ENCODE measurements around the gene TPRX2. TPM values are rescaled to one million over a fixed set of nuclear protein-coding genes. Genes with fewer than 3 reads are reported as not detected.

TPRX2 gene
- polyA plus RNA-seq, 2 of the 4 experiments (the other 2 are of a cell fraction), result not detected

GRCh38 chr19:47819858-47820257, 39.2 kb upstream of the TPRX2 start:
- Histone ChIP-seq H3K4me2 (no peak overlapping the region), H3K9me3 (no peaks in the 10 kb centered on the region), H3K4me3 (no peak overlapping the region), H3K27ac (no peak overlapping the region), H3K4me1 (no peaks in the 10 kb centered on the region)
- 40% methylated on average over 10 of the region's 10 CpGs for WGBS (ENCODE audit: missing lambda C conversion rate)
- TF ChIP-seq CEBPB (IDR thresholded peaks at IDR 0.05) (no peak), NFE2L2 (conservative IDR thresholded peaks at IDR 0.05; ENCODE audit: low read length) (no peak), REST (IDR thresholded peaks at IDR 0.05) (no peak), MAZ (IDR thresholded peaks at IDR 0.05; ENCODE audit: borderline replicate concordance, low read depth, low read length) (no peak), EHMT2 (IDR thresholded peaks at IDR 0.05; ENCODE audit: low read depth) (no peak), NR3C1 (IDR thresholded peaks at IDR 0.05) (no peak), ZSCAN20 (CRISPR knock-in tag; IDR thresholded peaks at IDR 0.05) (no peak), KDM1A (IDR thresholded peaks at IDR 0.05; ENCODE audit: low read depth) (no peak), ZFP36 (IDR thresholded peaks at IDR 0.05; ENCODE audit: borderline replicate concordance, partially characterized antibody) (no peak), FOSB (CRISPR knock-in tag; IDR thresholded peaks at IDR 0.05) (no peak), RNF2 (IDR thresholded peaks at IDR 0.05; ENCODE audit: borderline replicate concordance, low read depth) (no peak), PBX3 (IDR thresholded peaks at IDR 0.05) (no peak), PHF8 (IDR thresholded peaks at IDR 0.05; ENCODE audit: borderline replicate concordance, low read depth) (no peak), TP53 (CRISPR knock-in tag; IDR thresholded peaks at IDR 0.05) (no peak), TFCP2L1 (CRISPR knock-in tag; IDR thresholded peaks at IDR 0.05) (no peak), SREBF2 (IDR thresholded peaks at IDR 0.05) (no peak), CBX8 (IDR thresholded peaks at IDR 0.05) (no peak)
- TF ChIP-seq, protein P1, sequence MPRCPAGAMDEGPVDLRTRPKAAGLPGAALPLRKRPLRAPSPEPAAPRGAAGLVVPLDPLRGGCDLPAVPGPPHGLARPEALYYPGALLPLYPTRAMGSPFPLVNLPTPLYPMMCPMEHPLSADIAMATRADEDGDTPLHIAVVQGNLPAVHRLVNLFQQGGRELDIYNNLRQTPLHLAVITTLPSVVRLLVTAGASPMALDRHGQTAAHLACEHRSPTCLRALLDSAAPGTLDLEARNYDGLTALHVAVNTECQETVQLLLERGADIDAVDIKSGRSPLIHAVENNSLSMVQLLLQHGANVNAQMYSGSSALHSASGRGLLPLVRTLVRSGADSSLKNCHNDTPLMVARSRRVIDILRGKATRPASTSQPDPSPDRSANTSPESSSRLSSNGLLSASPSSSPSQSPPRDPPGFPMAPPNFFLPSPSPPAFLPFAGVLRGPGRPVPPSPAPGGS (IDR thresholded peaks at IDR 0.05), result no peak
- CTCF ChIA-PET, result interaction anchor here (0.8 to 1.9 kb wide), 6 partner anchors 9 to 138 kb away, joined by 3 to 8 read pairs (median 4); no protein-coding TSS in a partner anchor
- FAIRE-seq (no peak), ATAC-seq (0 out of 6 replicates have a peak, but pooled peaks of 1 of the 2 experiments have one; percentile 6), DNase-seq (ENCODE audit: low read depth in 1 of 2, low spot score in 1 of 2) (no peak)
- POLR2A ChIA-PET, result no interaction called here

- no peak for FAIRE-seq
- CTCF ChIA-PET, result interaction anchor here (0.8 to 1.9 kb wide), 8 partner anchors 8 to 139 kb away, joined by 3 to 8 read pairs (median 4); no protein-coding TSS in a partner anchor
- Histone ChIP-seq H3K4me3 (no peak overlapping the region), H3K4me1 (no peaks in the 10 kb centered on the region), H3K4me2 (no peak overlapping the region), H3K27ac (no peak overlapping the region), H3K9me3 (no peaks in the 10 kb centered on the region)
- no peak for DNase-seq (ENCODE audit: low read depth in 1 of 2, low spot score in 1 of 2)
- ATAC-seq, result no peak; a peak in 1 of 6 replicates
- 76% methylated on average over 2 of the region's 2 CpGs for WGBS (ENCODE audit: missing lambda C conversion rate)
- POLR2A ChIA-PET, result no interaction called here
- TF ChIP-seq CBX2 (IDR thresholded peaks at IDR 0.05; ENCODE audit: borderline replicate concordance, low read depth), result no peak
- no peak for TF ChIP-seq FOSL2 (IDR thresholded peaks at IDR 0.05)
- no peak for TF ChIP-seq FOSL2 (CRISPR knock-in tag; IDR thresholded peaks at IDR 0.05)
- TF ChIP-seq CHD2 (IDR thresholded peaks at IDR 0.05; ENCODE audit: low read length, partially characterized antibody), result no peak
- no peak for TF ChIP-seq POLR2AphosphoS2 (conservative IDR thresholded peaks at IDR 0.05; ENCODE audit: low read length)
- TF ChIP-seq, protein P2, sequence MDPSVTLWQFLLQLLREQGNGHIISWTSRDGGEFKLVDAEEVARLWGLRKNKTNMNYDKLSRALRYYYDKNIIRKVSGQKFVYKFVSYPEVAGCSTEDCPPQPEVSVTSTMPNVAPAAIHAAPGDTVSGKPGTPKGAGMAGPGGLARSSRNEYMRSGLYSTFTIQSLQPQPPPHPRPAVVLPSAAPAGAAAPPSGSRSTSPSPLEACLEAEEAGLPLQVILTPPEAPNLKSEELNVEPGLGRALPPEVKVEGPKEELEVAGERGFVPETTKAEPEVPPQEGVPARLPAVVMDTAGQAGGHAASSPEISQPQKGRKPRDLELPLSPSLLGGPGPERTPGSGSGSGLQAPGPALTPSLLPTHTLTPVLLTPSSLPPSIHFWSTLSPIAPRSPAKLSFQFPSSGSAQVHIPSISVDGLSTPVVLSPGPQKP (IDR thresholded peaks at IDR 0.05; ENCODE audit: low read depth, low read length), result no peak
- TF ChIP-seq SMC3 (IDR thresholded peaks at IDR 0.05), result no peak
- TF ChIP-seq ZSCAN20 (CRISPR knock-in tag; IDR thresholded peaks at IDR 0.05), result no peak
- no peak for TF ChIP-seq PHF8 (IDR thresholded peaks at IDR 0.05; ENCODE audit: borderline replicate concordance, low read depth)
- TF ChIP-seq, protein P3, sequence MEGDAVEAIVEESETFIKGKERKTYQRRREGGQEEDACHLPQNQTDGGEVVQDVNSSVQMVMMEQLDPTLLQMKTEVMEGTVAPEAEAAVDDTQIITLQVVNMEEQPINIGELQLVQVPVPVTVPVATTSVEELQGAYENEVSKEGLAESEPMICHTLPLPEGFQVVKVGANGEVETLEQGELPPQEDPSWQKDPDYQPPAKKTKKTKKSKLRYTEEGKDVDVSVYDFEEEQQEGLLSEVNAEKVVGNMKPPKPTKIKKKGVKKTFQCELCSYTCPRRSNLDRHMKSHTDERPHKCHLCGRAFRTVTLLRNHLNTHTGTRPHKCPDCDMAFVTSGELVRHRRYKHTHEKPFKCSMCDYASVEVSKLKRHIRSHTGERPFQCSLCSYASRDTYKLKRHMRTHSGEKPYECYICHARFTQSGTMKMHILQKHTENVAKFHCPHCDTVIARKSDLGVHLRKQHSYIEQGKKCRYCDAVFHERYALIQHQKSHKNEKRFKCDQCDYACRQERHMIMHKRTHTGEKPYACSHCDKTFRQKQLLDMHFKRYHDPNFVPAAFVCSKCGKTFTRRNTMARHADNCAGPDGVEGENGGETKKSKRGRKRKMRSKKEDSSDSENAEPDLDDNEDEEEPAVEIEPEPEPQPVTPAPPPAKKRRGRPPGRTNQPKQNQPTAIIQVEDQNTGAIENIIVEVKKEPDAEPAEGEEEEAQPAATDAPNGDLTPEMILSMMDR (IDR thresholded peaks at IDR 0.05), result no peak
- no peak for TF ChIP-seq HEYL (CRISPR knock-in tag; IDR thresholded peaks at IDR 0.05)
- TF ChIP-seq, protein P4, sequence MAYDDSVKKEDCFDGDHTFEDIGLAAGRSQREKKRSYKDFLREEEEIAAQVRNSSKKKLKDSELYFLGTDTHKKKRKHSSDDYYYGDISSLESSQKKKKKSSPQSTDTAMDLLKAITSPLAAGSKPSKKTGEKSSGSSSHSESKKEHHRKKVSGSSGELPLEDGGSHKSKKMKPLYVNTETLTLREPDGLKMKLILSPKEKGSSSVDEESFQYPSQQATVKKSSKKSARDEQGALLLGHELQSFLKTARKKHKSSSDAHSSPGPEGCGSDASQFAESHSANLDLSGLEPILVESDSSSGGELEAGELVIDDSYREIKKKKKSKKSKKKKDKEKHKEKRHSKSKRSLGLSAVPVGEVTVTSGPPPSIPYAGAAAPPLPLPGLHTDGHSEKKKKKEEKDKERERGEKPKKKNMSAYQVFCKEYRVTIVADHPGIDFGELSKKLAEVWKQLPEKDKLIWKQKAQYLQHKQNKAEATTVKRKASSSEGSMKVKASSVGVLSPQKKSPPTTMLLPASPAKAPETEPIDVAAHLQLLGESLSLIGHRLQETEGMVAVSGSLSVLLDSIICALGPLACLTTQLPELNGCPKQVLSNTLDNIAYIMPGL (CRISPR knock-in tag; IDR thresholded peaks at IDR 0.05; ENCODE audit: borderline replicate concordance), result no peak
Measured at GRCh38 chr19:47820410-47820809, 38.6 kb upstream of the TPRX2 start.
